T-helper 9 cell (primary cell): ENCODE data around the gene PHF20.
"Not testable (repeated sequence)": the region's sequence is repeated elsewhere in the genome, so short reads cannot be mapped to it uniquely, and the experiment has no call there.

Experiments used
- DNase-seq: peaks from one replicate; pipeline ENCODE4 v3.0.0-alpha.2; 2020

Gene PHF20

DNA sequence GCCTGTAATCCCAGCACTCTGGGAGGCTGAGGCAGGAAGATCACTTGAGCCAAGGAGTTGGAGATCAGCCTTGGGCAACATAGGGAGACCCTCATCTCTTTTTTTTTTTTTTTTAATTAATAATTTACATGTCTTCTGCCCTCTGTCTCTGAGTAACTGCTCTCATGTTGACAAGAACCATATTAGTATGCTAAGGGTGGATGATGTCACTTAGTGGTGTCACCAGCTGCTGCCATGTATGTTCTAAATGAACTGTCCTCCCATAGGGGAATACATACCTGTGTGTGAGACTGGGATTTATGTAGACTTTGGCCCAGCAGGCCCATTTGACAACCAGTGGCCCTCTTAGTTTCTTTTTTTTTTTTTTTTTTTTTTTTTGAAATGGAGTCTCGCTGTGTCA, 116.8 kb downstream of the PHF20 start:
- DNase-seq: no peak

DNA sequence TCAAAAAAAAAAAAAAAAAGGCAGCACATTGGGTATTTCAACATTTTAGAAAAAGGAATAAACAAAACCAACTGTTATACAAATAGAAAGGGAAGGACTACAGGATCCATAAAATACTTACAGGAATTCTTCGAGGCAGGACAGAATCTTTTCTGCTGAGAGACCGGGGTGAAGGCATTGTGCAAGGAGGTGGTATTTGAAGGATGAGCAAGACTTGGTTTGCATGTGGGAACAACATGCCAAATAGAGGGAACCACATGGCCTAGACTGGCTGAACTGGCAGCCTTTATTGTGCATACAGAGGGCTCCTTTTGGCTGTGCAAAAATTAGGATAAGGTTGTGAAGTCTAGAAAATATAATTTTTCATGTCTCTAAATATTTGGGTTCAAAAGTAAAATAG, 119.6 kb downstream of the PHF20 start:
- no peak for DNase-seq

DNA sequence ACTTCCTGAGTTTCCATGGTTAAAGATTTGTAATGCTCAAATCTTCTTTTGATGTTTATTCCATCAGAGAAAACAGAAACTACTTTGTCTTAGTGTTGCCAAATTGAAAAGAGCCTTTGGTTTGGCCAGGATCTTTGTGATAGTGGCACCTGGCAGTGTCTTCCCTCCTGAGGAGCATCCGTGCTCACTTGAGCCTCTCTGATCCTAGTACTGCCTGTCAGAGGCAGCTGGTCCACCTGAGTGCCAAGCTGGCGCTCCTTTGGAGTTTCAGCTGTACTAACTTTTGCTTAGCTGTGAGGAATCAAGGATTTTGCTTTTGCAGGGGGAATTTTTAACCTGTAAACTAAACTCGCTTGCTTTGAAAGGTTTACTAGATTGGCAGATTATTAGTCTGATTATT, 121.1 kb downstream of the PHF20 start:
- DNase-seq: no peak

DNA sequence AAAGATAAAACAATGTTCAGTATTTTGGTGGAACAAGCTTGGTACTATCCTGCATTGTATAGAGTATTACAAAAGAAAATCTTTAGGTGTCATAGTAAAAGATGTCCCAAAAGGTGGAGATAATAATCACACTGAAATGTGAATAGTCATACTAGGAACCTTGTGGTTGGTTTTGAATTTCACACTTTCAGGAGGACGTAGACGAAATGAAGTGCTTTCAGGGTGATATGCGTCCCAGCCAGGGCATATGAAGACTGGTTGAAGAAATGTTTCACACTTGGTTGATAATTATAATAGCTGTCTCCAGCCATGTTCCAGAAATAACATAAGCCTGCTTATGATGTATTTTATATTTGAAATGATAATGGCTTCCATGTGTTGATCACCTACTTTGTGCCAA, 122.1 kb downstream of the PHF20 start:
- DNase-seq: no peak

DNA sequence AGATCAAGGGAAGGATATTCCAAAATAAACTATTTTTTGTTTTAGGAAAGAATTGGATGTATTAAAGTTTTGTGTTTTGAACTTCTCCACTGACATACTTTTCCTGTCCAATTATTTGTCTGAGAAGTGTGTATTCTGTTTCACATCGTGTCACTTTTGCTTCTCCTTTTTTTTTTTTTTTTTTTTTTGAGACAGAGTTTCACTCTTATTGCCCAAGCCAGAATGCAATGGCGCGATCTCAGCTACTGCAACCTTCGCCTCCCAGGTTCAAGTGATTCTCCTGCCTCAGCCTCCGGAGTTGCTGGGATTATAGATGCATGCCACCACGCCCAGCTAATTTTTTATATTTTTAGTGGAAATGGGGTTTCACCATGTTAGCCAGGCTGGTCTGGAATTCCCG, 123.7 kb downstream of the PHF20 start:
- DNase-seq: not testable (repeated sequence)

DNA sequence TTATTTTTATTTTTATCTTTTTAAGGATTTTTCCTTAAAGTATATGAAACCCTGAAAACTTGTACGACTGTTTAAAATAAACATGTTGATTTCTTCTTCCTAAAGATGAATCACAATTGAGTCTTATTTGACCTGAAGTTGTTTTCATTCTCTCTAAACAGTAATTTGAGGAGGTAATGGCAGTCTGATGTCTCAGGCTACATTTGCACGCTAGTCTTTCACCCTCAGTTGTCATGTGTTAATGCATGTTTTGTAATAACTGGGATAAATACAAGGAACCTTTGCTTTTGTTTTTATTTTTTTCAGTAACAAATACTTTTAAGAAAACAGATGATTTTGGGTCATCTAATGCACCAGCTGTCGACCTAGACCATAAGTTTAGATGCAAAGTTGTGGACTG, 127.2 kb downstream of the PHF20 start:
- no peak for DNase-seq

DNA sequence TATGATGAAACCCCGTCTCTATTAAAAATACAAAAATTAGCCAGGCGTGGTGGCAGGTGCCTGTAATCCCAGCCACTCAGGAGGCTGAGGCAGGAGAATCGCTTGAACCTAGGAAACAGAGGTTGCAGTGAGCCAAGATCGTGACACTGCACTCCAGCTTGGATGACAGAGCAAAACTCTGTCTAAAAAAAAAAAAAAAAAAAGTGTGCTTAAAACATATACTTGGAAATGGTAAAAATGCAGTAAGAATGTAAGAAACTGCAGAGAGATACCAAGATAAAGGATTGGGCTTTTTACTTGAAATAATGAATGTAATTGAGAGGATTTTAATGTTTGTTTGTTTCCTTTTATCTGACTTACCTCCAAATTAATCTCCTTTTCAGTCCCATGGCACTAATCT, 129.4 kb downstream of the PHF20 start:
- DNase-seq: not testable (repeated sequence)

DNA sequence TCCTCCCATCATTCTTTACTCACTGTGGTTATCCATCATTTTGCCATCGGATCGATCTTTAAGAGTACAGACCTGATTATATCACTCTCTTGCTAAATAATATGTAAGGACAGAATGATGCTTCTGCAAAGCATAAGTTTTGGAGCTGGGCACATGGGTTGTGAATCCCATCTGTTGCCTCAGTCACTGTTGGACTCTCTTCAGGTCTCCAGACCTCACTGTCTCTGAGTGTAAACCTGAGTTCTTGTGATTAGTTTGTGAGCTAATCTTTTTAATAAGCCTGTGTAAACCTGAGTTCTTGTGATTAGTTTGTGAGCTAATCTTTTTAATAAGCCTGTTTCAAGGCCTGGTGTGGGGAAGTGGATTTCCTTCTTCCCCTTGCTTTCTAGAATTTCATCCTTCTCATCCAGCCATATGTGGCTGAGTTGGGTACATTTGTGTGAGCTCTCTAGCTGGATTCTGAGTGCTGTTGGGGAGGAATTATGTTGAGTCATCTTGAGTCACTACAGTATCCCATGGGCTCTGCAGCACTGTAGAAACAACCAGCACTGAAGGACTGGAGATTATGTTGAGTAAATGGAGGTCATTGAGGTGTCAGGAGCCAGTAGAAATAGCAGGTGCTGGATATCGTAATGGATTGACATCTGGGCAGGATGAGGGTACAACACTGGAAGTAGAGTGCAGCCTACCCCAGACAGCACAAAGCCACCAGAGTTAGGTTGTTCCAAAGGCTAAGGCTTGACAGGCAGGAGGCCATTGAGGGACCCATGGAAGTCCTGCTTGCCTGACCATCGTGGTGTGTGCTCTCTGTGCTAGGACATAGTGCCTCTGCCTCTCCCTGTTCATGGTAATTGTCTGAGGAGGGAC, 130.1 kb downstream of the PHF20 start:
- no peak for DNase-seq

DNA sequence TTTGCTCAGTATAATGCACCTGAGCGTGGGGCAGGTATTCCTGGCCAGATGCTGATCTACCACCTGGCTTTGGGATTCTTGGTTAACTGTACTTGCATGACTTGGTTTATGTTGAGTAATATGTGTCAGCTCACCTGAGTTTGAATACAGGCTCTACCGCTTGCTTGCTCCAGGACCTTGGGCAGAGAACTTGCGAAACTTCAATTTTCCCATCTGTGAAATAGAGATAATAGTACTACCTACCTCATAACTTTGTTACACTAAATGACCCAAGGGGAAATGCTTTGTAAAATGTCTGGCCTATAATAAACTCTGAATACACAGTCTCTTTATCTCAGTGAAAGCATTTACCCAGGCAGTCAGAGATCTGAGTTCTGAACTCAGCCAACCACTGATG, 130.7 kb downstream of the PHF20 start:
- no peak for DNase-seq

DNA sequence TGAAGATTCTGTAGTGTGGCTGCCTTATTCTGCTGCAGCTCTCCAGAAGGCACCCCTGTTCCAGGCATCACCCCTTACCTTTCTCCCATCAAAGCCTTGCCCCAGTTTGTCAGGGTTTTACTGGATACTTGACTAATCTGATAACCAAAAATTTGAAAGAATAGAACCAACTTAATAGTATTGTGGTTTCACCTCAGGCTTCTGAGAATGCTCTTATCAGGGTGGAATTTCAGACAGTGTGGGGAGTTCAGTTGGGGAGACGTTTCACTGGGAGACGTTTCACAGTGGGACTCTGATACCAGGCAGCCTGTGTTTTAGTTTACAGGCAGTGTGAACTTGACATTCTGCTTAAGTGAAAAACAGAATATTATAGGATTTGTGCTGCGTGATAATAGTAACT, 132.0 kb downstream of the PHF20 start:
- DNase-seq: no peak

DNA sequence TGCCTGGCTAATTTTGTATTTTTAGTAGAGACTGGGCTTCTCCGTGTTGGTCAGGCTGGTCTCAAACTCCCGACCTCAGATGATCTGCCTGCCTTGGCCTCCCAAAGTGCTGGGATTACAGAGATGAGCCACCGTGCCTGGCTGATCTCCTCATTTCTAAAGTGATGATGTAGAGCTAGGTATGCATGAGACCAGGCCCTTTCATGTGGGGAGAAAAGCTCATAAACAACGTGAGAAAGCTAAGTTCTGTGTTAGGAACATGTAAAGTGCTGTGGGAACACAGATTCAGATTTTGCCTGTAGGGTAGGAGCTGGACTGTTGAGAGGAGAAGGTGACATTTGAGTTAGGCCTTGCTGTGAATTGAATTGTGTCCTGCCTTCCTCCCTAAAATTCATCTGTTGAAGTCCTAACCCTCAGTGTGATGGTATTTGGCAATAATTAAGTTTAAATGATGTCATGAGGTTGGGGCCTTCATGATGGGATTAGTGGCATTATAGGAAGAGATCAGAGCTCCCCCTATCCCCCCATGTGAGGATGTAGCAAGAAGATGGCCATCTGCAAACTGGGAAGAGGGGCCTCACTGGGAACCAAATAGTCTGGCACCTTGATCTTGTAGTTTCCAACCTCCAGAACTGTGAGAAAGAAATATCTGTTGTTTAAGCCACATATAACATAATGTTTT, 133.3 kb downstream of the PHF20 start:
- DNase-seq: no peak

DNA sequence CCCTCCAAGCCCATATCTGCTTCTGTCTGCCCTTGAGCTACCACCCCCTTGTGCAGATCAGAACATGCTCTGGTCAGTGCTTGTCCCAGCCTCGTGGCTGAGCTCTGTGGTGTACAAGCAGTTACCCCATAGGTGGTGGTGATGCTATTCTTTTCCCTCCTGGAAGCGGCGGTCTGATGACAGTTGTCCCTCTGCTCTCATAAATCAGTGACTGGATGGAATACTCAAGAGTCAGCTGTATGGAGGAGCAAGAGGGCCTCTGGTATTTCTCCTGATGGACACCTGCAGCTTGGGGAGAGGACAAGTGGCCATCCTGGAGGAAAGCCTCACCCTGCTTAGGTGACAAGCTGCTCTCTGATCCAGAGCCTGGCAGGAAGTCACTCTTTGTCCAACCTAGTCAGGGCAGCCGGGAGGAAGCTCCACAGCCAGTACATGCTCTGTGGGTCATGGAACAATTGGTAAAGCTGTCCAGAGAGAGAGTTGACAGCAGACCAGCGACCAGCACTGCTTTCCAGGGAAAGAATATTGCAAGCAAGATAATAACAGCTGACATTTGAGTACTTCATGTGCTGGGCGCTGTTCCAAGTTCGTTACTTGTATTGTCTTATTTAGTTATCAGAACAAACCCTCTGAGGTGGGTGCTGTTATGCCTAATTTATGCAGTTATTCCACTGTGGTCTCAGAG, 135.3 kb downstream of the PHF20 start:
- DNase-seq: no peak

DNA sequence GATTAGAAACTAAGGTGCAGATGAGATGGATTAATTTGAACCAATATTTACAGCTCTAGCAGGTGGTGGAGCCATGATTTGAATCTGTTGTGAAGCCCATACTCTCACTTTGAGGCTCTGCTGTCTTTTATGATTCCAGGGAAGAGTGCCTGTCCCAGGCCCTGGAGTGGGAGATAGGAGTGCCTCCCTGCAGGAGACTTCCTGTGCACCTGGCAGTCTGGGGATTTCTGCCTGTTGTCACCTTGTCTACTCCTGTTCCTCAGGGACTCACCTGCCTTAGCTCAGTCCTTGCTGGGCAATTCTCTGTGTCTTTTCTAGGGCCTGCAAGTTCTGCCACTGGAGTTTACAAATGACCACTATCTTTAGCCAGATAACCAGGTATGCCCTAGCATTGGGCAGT, 136.2 kb downstream of the PHF20 start:
- DNase-seq: no peak

DNA sequence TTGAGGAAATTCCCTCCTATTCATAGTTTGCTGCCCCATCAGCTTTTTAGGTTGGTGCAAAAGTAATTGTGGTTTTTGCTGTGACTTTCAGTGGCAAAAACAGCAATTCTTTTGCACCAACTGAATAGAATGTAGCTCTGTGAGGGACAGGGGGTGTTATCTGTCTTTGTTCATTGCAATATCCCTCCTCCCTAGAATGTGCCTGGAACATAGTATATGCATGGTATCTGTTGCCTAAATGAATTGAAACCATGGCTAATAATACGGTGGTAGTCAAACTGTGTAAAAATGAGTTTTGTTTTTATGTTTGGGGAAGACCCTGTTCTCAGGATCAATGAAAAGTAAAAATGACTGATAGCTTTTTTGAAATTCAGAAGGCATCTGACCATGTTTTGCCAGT, 137.4 kb downstream of the PHF20 start:
- DNase-seq: no peak

DNA sequence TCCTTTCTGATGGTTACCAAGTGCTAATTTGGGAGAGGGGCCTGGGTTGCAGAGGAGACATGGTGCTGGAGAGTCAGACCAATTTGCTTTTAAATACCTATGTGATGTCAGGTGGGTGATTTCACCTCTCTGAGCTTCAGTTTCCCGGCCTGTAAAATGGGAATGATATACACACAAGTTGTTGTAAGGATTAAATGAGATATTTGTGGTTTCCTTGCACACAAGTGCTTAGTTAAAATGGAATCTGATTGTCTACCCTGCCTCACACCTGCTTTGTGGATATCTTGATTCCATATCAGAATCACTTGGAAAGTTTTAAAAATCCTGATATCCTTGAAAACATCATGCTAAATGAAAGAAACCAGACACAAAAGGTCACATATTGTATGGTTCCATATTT, 138.0 kb downstream of the PHF20 start:
- DNase-seq: no peak

DNA sequence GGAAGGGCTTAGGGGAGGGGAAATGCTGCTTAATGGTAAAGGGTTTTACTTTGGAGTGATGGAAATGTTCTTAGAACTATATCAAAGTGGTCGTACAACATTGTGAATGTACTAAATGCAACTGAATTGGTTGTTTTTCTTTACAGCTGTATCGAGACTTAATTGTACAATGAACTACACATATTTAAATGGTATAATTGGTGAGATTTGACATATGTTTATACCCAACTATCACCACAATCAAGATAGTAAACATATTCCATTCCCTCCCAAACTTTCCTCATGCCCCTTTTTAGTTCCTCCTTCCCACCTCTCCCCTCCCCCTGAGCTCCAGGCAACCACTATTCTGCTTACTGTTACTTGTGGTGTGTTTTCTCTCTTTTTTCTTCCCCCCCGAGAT, 138.4 kb downstream of the PHF20 start:
- DNase-seq: no peak

DNA sequence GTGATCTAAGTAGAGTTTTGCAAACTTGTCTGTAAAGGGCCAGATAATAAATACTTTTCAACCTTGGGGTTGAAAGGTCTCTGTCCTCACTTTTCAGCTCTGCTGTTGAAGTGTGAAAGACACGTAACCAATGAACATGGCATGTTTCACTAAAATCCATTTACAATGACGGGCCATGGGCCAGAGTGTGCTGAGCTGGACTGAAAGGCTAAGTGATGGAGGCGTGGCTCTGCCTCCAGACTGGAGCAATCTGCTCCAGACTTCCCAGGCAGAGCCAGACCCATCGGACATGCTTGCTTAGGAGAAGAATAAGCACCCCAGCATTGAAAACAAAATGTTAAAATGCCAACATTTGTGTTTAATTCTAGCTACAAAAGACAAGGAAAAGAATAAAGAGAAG, 141.1 kb downstream of the PHF20 start:
- no peak for DNase-seq

DNA sequence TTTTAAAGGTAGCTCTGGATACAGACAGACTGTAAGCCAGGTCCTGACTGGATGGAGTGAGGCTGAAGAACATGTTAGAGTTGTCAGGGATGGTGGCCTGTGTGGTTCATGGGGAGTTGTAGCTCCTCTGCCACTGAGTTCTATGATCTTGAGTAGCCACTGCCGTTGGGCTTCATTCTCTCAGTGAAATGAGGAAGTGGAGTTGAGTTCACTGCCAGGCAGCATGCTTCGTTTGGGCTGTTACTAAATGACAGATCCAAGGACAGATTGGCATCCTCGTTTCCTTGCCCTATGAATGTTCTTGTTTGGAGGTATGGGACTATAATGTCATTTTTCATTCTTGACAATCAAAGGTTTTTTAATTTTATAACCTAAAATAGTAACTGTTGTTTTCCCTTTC, 145.3 kb downstream of the PHF20 start:
- no peak for DNase-seq

DNA sequence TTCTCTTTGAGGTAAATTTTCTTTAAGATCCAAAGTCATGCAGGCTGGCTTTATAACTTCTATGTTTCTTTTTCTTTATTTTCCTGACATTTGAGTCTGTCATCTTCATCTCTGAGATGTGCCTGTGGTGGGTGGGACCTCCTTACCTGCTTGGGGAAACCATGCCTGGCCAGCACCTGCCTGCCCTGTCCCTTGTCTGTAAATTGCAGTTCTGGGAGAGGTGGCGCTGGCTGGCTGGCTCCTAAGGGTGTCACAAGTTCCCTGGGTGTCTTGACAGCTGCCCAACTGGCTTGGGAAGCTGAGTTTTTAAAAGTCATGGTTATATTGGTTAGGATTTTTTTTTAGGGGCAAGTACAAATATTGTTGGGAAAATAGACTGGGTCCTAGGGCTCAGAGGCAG, 146.2 kb downstream of the PHF20 start:
- DNase-seq: no peak

DNA sequence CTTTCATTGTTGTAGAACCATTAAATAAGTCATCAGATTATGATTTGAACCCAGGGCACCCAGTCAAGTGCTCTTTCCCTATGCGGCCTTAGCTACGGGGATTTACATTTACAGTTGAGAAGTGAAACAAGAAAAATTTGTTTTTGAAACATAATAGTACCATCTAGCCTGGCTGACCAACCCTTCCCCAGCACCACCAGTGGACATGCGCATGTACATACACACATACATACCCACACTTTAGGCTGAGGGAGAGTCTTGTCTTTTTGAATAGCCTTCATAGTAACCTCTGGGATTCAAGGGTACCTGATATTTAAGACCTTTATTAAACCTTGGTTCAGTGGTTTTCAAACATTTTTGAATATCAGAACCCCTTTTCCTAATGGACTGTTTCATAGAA, 148.7 kb downstream of the PHF20 start:
- no peak for DNase-seq

DNA sequence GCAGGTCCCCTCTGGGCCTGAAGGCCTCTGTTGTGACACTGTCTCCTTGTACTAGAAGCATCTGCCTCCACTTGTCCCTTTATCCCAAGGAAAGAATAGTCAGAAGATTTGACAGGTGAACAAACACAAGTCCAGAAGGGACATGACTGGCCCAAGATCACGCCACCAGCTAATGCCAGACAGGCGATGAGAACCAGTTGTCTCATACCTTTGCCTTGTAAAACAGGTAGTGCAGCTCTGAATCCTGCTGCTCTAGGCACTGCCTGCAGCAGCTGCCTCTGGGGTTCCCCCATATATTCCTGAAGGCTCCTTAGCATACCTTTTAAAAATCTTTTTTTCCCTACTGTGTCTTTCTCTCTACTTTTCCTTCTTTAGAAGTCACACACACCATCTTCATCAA, 157.5 kb downstream of the PHF20 start:
- no peak for DNase-seq

DNA sequence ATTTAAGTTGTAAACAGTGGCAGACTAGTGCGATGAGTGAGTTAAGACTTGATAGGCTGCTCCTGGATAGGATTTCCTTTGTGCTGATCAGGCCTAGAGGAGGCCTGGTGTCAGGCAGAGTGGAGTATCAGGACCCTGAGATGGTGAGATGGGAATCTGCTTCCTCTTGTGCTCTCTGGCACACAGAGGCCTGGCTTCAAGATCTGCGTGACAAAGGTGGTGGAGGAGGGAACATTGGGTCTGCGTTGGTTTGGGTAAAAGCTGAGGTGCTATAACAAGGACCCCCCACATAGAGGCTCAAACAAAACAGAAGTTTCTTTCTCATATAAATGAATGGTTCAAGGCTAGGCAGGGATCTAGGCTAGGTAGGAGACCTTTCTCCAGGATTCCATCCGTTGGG, 162.2 kb downstream of the PHF20 start:
- DNase-seq: no peak

DNA sequence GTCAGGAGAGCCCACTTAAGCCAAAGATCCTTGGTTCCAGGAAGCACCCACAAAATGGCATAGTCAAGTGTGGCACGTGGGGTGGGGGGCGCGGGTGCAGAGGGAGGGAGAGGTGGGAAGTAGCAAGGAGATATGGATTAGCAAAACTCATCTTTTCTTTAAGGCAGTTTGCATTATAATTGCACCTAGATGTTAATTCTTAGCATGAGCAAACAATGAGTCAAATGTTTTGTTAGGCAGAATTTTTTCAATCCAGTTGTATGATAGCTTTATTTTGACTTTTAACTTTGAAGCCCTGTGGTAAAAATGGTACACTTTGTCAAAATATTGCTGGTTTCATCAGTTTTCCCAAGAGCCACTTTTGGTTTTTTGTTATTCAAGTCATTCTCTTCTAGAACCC, 167.4 kb downstream of the PHF20 start:
- DNase-seq: no peak

DNA sequence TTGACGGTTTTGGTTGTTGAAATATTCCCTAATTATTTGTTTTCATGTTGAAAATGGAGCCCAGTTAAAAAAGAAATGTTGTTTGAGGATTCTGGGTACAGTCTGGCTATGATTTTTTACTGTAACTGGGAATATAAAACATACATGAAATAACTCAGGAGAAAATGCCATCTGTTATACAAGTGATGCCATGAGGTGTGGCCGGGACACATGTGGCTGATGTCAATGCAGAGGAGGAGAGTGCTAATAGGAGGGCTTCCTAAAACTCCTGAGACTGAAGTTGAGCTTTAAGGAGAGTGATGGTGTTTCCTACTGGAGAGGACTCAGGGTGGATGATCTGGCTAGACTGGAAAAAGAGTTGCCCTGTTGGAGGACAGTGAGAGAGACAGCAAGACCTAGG, 169.8 kb downstream of the PHF20 start:
- DNase-seq: no peak
